Heart left ventricle (tissue), 16 donors: ENCODE data around the gene GPX4. TPM values are rescaled to one million over a fixed set of nuclear protein-coding genes. Genes with fewer than 3 reads are reported as not detected.
A peak's percentile ranks its signal among the peaks of the same experiment; 100 is the strongest.

ENCODE experiments used
- ATAC-seq, 4 donors: fragments of 200-7000 bp; cut with Tn5 transposase; one replicate each; pipeline ENCODE4 v1.9.1; 2020 to 2022; ENCODE audit warnings: moderate library complexity in 4 of 4, mild to moderate bottlenecking in 3 of 4, moderate number of reproducible peaks in 1 of 4
- DNase-seq, 5 donors: peaks; one replicate each; pipeline ENCODE4 v3.0.0-alpha.2; 2020
- H3K27ac ChIP-seq, 12 donors: fragments of 200-600 bp; sonication (generic) in 4 of 12; one replicate each; pipeline versions ENCODE4 v1.5.0 to v1.8.0; 2016 to 2022; ENCODE audit warnings: mild to moderate bottlenecking in 2 of 12
- H3K27me3 ChIP-seq, 9 donors: fragments of 200-600 bp; sonication (generic) in 2 of 9; one replicate each; pipeline versions ENCODE4 v1.5.1 to v1.8.0; 2016 to 2022; ENCODE audit warnings: mild to moderate bottlenecking in 3 of 9
- H3K36me3 ChIP-seq, 9 donors: fragments of 200-600 bp; sonication (generic) in 2 of 9; one replicate each; pipeline versions ENCODE4 v1.5.0 to v1.8.0; 2018 to 2022; ENCODE audit warnings: mild to moderate bottlenecking in 2 of 9
- H3K4me1 ChIP-seq, 12 donors: fragments of 200-600 bp; sonication (generic) in 4 of 12; one replicate each; pipeline versions ENCODE4 v1.5.0 to v1.8.0; 2016 to 2022; ENCODE audit warnings: mild to moderate bottlenecking in 3 of 12
- H3K4me3 ChIP-seq, 12 donors: fragments of 200-600 bp; sonication (generic) in 4 of 12; one replicate each; pipeline versions ENCODE4 v1.5.0 to v1.8.0; 2017 to 2022; ENCODE audit warnings: mild to moderate bottlenecking in 9 of 12, moderate library complexity in 4 of 12
- H3K9me3 ChIP-seq, 12 donors: fragments of 200-600 bp; sonication (generic) in 4 of 12; one replicate each; pipeline versions ENCODE4 v1.5.0 to v1.8.0; 2016 to 2022; ENCODE audit warnings: mild to moderate bottlenecking in 1 of 12
- CTCF ChIP-seq, 12 donors: fragments of 200-600 bp; sonication (generic) in 4 of 12; IDR thresholded peaks; one replicate each; pipeline versions ENCODE4 v1.5.0 to v1.8.0; 2018 to 2022; ENCODE audit warnings: antibody characterized with exemption in 12 of 12, mild to moderate bottlenecking in 5 of 12
- POLR2A ChIP-seq, 2 donors: fragments of 450-650 bp; IDR thresholded peaks; one replicate each; pipeline ENCODE4 v1.6.1; 2017; ENCODE audit warnings: antibody characterized with exemption in 2 of 2, mild to moderate bottlenecking in 2 of 2, moderate library complexity in 2 of 2
- WGBS, 4 donors: extraction: QIAGEN DNeasy Blood & Tissue Kit in 2 of 4; methylation state at CpG; one replicate each; pipeline versions ENCODE4 v1.1.5 to v1.1.7; 2013 to 2018; 5-methylcytosine and 5-hydroxymethylcytosine counted together
- intact Hi-C, 10 donors: fragments of 100-400 bp; cut with DNase I; formaldehyde crosslinking; loops; one replicate each; pipeline versions ENCODE4 v1.11.1 to v1.14.2; 2022
- polyA plus RNA-seq, 2 donors: library from polyadenylated mRNA; stranded (reverse); fragments of 200-250 nt; gene quantifications; one replicate each; pipeline ENCODE4 v1.2.3, GENCODE V29; 2013
- total RNA-seq, 9 donors: library from RNA; depleted of rRNA in 2 of 9; stranded (reverse); fragments of >200 nt in 2 of 9; fragmentation: NEBNext Ultra II Directional in 3 of 9; extraction: Animal tissue kit (Norgen Biotek cat#: 25700) in 3 of 9; gene quantifications; one replicate each; pipeline versions ENCODE4 v1.1.0 to v1.2.4, GENCODE V29; 2016 to 2023
- donor health status: ischemic (EF 13 %, LVEDD 7.1; RV severe dilation, severe dysfunction).
- donor health status: healthy with polysubstance abuse.
- donor health status: DM: no; HTN: yes; CAD: no.
- donor health status: DM: no; HTN: no; CAD: no.
- donor health status: ischemic (EF 25% LVEDD 6.9; RV normal size, moderate dysfunction).
- donor health status: ischemic (EF 25% LVEDD 5.7; RV mildly dilated, moderate dysfunction).
- donor health status: healthy.
- donor health status: DM: yes; HTN: yes; CAD: no.
- donor health status: ischemic (EF 35%, LVEDD 5.7; RV mildly dilated, moderate dysfunction).
- donor health status: nonischemic (EF 11% LVEDD 7.7; RV severe dilation, severe dysfunction).
- donor health status: DM: yes; HTN: yes; CAD: no.
- donor health status: PGD.
- donor health status: ischemic (EF 29% LVEDD 5.4; RV normal size, mild dysfunction).
- donor health status: nonischemic (EF 23%, LVEDD 6.1; RV moderate dilation, normal function).

The GPX4 gene
- total and polyA plus RNA-seq, 11 donors: 251 to 590 (median 326) TPM

GRCh38 chr19:1063909-1064660 is 39.7 kb upstream of the GPX4 start:
- Histone ChIP-seq H3K27me3 (peaks cover 20 to 54% (median 32%) of the 10 kb centered on the region in 9 donors), H3K9me3 (peaks cover 0 to 13% (median 3%) of the 10 kb centered on the region in 12 donors), H3K36me3 (no peaks in the 10 kb centered on the region), H3K4me1 (peaks cover 5 to 35% (median 19%) of the 10 kb centered on the region in 12 donors), H3K27ac (no peak overlapping the region), H3K4me3 (no peak overlapping the region)
- no peak for ATAC-seq
- no peak for TF ChIP-seq CTCF (IDR thresholded peaks at IDR 0.05)
- no peak for TF ChIP-seq POLR2A (IDR thresholded peaks at IDR 0.05)
- 71 to 88% (median 81%) methylated on average over 37 of the region's 37 CpGs for WGBS, 4 donors
- intact Hi-C loops: no loop called here
- DNase-seq: peak in 1 of 5 donors; percentile 63

- H3K27ac ChIP-seq: peak overlapping the region in 1 of 12 donors; percentile 30
- intact Hi-C loops: no loop called here
- WGBS, 4 donors: 9 to 20% (median 14%) methylated on average over 34 to 60 of the region's 60 CpGs
- H3K4me3 ChIP-seq: no peak overlapping the region
- ATAC-seq: peak in 3 of 4 donors; percentile 65 to 83 (median 73)
- peaks cover 0 to 5% (median 0%) of the 10 kb centered on the region in 12 donors for H3K9me3 ChIP-seq
- TF ChIP-seq CTCF (IDR thresholded peaks at IDR 0.05): peak; percentile 46 to 93 (median 71)
- TF ChIP-seq POLR2A (IDR thresholded peaks at IDR 0.05): no peak
- H3K36me3 ChIP-seq: peaks cover 0 to 4% (median 0%) of the 10 kb centered on the region in 9 donors
- peaks cover 5 to 42% (median 22%) of the 10 kb centered on the region in 12 donors for H3K4me1 ChIP-seq
- peak in 4 of 5 donors; percentile 67 to 80 (median 76) for DNase-seq
- peaks cover 20 to 62% (median 39%) of the 10 kb centered on the region in 9 donors for H3K27me3 ChIP-seq
These were observed 38.9 kb upstream of the GPX4 start for GRCh38 chr19:1064661-1065605.

- Histone ChIP-seq H3K4me1 (peaks cover 5 to 47% (median 22%) of the 10 kb centered on the region in 12 donors), H3K27me3 (peaks cover 24 to 69% (median 45%) of the 10 kb centered on the region in 9 donors), H3K4me3 (no peak overlapping the region), H3K36me3 (peaks cover 0 to 11% (median 0%) of the 10 kb centered on the region in 9 donors), H3K9me3 (no peaks in the 10 kb centered on the region), H3K27ac (peak overlapping the region in 1 of 12 donors; percentile 30)
- 55 to 58% (median 56%) methylated on average over 4 to 17 of the region's 17 CpGs for WGBS, 4 donors
- intact Hi-C loops: no loop called here
- no peak for TF ChIP-seq POLR2A (IDR thresholded peaks at IDR 0.05)
- TF ChIP-seq CTCF (IDR thresholded peaks at IDR 0.05): no peak
- ATAC-seq (no peak), DNase-seq (no peak)
These were observed 38.1 kb upstream of the GPX4 start for GRCh38 chr19:1065606-1066109.
